Gastroesophageal sphincter (tissue), 4 donors: ENCODE results near the gene CPNE6. TPM values are rescaled to one million over a fixed set of nuclear protein-coding genes. Genes with fewer than 3 reads are reported as not detected.

Experiments used
- ATAC-seq: fragments of 150-250 bp; one replicate; pipeline ENCODE4 v1.9.1; 2016; ENCODE audit warnings: mild to moderate bottlenecking, moderate library complexity
- H3K27ac ChIP-seq, 4 donors: fragments of 200-600 bp; sonication (generic) in 3 of 4; 1 replicate in 3 of 4; 2 replicates in 1 of 4; pipeline ENCODE4 v1.5.1; 2016 to 2019
- H3K27me3 ChIP-seq: fragments of 200-600 bp; sonication (generic); one replicate; pipeline ENCODE4 v1.5.1; 2019
- H3K36me3 ChIP-seq, 2 donors: fragments of 200-600 bp; sonication (generic); one replicate each; pipeline ENCODE4 v1.5.1; 2019; ENCODE audit warnings: control low read depth in 1 of 2
- H3K4me1 ChIP-seq, 3 donors: fragments of 200-600 bp; sonication (generic); 1 replicate in 2 of 3; 2 replicates in 1 of 3; pipeline ENCODE4 v1.5.1; 2016 to 2019; ENCODE audit warnings: control low read depth in 2 of 3
- H3K4me3 ChIP-seq, 2 donors: fragments of 200-600 bp; sonication (generic); one replicate each; pipeline ENCODE4 v1.5.1; 2019; ENCODE audit warnings: mild to moderate bottlenecking in 1 of 2, moderate library complexity in 1 of 2
- H3K9me3 ChIP-seq, 3 donors: fragments of 200-600 bp; sonication (generic); one replicate each; pipeline ENCODE4 v1.5.1; 2017 to 2019; ENCODE audit warnings: control low read depth in 2 of 3
- EP300 ChIP-seq: sonication (generic); formaldehyde crosslinking; IDR thresholded peaks from one replicate; pipeline ENCODE4 v1.6.1; 2017; ENCODE audit warnings: antibody characterized with exemption, mild to moderate bottlenecking
- POLR2A ChIP-seq, 2 donors: fragments of 450-650 bp; IDR thresholded peaks; one replicate each; pipeline ENCODE4 v1.6.1; 2017; ENCODE audit warnings: antibody characterized with exemption in 2 of 2, mild to moderate bottlenecking in 2 of 2, moderate library complexity in 1 of 2
- POLR2AphosphoS5 ChIP-seq: sonication (generic); formaldehyde crosslinking; IDR thresholded peaks from one replicate; pipeline ENCODE4 v1.6.1; 2017; ENCODE audit warnings: antibody characterized with exemption
- WGBS, 2 donors: methylation state at CpG; one replicate each; pipeline ENCODE4 v1.1.5; 2018; ENCODE audit warnings: low coverage in 1 of 2; 5-methylcytosine and 5-hydroxymethylcytosine counted together
- total RNA-seq, 4 donors: library from RNA; depleted of rRNA; stranded (reverse); fragments of >200 nt; gene quantifications; one replicate each; pipeline ENCODE4 v1.1.0, GENCODE V29; 2016
- TF ChIP-seq, protein P1 (sequence below), 4 experiments: fragments of 200-600 bp in 2 of 4; fragments of 450-650 bp in 2 of 4; sonication (generic) in 1 of 4; IDR thresholded peaks; one replicate each; pipeline ENCODE4 v1.5.1; 2017 to 2019; ENCODE audit warnings: antibody characterized with exemption in 4 of 4, mild to moderate bottlenecking in 2 of 4, moderate library complexity in 2 of 4

Gene CPNE6
- total RNA-seq, 4 donors from 2014 or later = 1.5 TPM; not detected in 3

DNA sequence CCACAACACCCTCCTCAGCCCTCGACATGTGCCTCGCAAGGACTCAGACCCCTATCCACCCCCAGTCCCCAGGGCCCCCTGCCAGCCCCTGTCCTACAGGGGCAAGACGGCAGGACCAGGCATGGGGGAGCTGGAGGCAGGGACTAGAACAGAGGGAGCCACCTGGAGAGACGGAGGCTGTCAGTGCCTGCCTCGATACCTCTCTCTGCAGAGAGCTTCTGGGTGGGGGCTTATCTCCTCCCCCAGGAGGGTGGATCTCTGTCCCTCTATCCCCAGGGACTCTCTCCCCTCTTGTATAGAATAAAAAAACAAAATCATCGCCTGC is 2.0 kb upstream of the CPNE6 start:
- TF ChIP-seq EP300 = no peak
- TF ChIP-seq POLR2A (IDR thresholded peaks at IDR 0.05) = no peak
- H3K27ac ChIP-seq = no peak overlapping the region
- no peak overlapping the region for H3K4me3 ChIP-seq
- no peaks in the 10 kb centered on the region for H3K9me3 ChIP-seq
- H3K4me1 ChIP-seq = peaks cover 0 to 21% (median 0%) of the 10 kb centered on the region in 3 donors
- 63 to 100% methylated on average over 2 of the region's 6 CpGs for WGBS, 2 donors
- no peak for ATAC-seq
- H3K27me3 ChIP-seq = peaks cover 32% of the 10 kb centered on the region
- no peaks in the 10 kb centered on the region for H3K36me3 ChIP-seq

DNA sequence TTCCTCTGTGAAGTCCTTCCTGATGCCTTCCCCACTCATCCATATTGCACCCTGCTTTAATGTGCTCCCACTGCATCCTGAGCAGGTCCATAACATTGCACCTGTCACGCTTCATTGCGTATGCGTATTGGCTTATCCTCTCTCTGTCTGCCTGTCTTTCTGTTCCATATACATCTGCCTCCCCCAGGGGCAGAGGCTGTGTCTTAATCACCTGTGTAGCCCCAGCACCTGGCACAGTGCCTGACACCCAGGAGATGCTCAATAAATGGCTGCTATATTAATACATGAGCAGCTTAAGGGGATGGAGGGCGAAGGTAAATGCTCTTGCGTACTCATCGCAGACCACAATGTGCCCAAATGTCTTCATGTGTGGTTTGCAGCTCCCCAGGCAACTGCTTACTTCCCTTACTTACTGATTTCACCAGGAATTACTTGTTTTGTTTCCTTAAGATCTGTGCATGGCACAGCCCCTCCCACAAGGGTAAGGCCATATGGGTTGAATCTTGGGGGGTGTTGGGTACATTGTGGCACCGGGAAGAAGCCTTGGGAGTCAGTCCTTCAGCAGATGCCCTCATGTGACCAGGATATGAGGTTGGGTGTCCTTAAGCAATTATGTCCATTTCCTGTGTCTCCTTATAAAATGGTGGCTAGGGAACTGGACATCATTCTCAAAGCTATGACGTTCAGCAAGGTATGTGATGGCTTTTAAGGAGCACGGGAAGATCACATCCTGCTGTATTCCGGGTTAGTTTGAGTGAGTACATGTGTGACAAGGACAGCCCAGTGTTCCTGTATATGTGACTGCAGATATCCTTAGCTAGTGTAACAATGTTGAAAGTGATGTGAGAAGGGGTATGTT is 848 bp upstream of the CPNE6 start:
- H3K27me3 ChIP-seq = peaks cover 38% of the 10 kb centered on the region
- no peaks in the 10 kb centered on the region for H3K36me3 ChIP-seq
- peaks cover 0 to 21% (median 0%) of the 10 kb centered on the region in 3 donors for H3K4me1 ChIP-seq
- no peak overlapping the region for H3K4me3 ChIP-seq
- no peaks in the 10 kb centered on the region for H3K9me3 ChIP-seq
- no peak overlapping the region for H3K27ac ChIP-seq
- TF ChIP-seq EP300 (no peak), POLR2A (IDR thresholded peaks at IDR 0.05) (no peak), POLR2AphosphoS5 (no peak)
- TF ChIP-seq, protein P1, sequence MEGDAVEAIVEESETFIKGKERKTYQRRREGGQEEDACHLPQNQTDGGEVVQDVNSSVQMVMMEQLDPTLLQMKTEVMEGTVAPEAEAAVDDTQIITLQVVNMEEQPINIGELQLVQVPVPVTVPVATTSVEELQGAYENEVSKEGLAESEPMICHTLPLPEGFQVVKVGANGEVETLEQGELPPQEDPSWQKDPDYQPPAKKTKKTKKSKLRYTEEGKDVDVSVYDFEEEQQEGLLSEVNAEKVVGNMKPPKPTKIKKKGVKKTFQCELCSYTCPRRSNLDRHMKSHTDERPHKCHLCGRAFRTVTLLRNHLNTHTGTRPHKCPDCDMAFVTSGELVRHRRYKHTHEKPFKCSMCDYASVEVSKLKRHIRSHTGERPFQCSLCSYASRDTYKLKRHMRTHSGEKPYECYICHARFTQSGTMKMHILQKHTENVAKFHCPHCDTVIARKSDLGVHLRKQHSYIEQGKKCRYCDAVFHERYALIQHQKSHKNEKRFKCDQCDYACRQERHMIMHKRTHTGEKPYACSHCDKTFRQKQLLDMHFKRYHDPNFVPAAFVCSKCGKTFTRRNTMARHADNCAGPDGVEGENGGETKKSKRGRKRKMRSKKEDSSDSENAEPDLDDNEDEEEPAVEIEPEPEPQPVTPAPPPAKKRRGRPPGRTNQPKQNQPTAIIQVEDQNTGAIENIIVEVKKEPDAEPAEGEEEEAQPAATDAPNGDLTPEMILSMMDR (IDR thresholded peaks at IDR 0.05) = no peak
- ATAC-seq = no peak
- 80% methylated on average over 10 of the region's 10 CpGs; no CpG with 5 or more reads in 1 of the 2 donors for WGBS, 2 donors

DNA sequence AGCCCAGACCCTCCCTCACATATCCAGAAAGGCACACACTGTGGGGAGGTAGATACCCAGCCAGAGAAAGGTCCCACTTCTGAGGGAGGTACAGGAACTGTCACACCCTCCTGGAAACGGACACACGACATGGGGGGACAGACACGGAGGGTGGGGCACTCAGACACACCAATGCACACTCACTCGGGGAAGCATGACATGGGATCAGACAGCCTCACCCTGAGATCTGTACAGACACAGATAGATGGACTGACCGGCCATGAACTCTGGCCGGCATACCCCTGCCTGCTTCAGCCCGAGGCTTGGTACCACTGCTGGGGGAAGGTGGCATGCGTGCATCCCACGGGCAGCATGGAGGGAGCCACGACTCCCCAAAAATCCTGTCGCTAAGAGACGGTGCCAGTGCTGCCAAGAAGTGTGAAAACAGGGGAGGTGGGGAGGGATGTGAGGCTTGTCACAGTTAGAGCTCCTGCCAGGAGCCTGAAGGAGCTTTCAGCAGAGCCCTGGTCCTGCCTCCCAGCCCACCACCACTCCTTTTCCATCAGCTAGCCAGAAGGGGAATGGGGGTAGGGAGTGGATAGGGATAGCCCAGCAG is 571 bp downstream of the CPNE6 start:
- peaks cover 0 to 21% (median 0%) of the 10 kb centered on the region in 3 donors for H3K4me1 ChIP-seq
- H3K27ac ChIP-seq = no peak overlapping the region
- ATAC-seq = no peak
- WGBS, 2 donors = 48% methylated on average over 7 of the region's 12 CpGs; no CpG with 5 or more reads in 1 of the 2 donors
- H3K9me3 ChIP-seq = no peaks in the 10 kb centered on the region
- peaks cover 44% of the 10 kb centered on the region for H3K27me3 ChIP-seq
- no peak overlapping the region for H3K4me3 ChIP-seq
- no peaks in the 10 kb centered on the region for H3K36me3 ChIP-seq
- TF ChIP-seq, protein P1 (IDR thresholded peaks at IDR 0.05) = no peak
- TF ChIP-seq POLR2AphosphoS5 (no peak), EP300 (no peak), POLR2A (IDR thresholded peaks at IDR 0.05) (no peak)

DNA sequence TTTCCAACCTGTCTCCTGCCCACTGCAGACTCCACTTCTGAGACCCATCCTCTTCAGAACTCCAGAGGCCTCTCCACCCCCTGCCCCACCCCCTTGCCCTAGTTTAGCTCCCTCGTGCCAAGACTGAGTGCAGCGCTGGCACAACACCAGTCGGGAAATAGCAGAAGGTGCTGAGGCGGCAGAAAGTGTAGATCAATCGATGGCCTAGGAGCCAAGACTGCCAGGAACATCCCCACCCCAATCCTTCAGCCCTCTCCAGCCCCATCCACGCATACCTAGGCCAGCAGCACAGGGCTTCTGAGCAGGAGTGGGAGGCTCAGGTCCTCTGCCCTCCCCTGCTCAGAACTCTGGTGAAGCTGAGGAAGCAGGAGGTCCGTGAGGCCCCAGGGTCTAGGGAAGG is 1.1 kb downstream of the CPNE6 start:
- H3K9me3 ChIP-seq = no peaks in the 10 kb centered on the region
- peaks cover 44% of the 10 kb centered on the region for H3K27me3 ChIP-seq
- no peak for ATAC-seq
- no peaks in the 10 kb centered on the region for H3K36me3 ChIP-seq
- H3K27ac ChIP-seq = no peak overlapping the region
- H3K4me3 ChIP-seq = no peak overlapping the region
- no CpG with 5 or more reads among the region's 7 CpGs for WGBS, 2 donors
- H3K4me1 ChIP-seq = peaks cover 0 to 21% (median 0%) of the 10 kb centered on the region in 3 donors
- TF ChIP-seq EP300 (no peak), POLR2A (IDR thresholded peaks at IDR 0.05) (no peak), POLR2AphosphoS5 (no peak)
- TF ChIP-seq, protein P1 (IDR thresholded peaks at IDR 0.05) = no peak

DNA sequence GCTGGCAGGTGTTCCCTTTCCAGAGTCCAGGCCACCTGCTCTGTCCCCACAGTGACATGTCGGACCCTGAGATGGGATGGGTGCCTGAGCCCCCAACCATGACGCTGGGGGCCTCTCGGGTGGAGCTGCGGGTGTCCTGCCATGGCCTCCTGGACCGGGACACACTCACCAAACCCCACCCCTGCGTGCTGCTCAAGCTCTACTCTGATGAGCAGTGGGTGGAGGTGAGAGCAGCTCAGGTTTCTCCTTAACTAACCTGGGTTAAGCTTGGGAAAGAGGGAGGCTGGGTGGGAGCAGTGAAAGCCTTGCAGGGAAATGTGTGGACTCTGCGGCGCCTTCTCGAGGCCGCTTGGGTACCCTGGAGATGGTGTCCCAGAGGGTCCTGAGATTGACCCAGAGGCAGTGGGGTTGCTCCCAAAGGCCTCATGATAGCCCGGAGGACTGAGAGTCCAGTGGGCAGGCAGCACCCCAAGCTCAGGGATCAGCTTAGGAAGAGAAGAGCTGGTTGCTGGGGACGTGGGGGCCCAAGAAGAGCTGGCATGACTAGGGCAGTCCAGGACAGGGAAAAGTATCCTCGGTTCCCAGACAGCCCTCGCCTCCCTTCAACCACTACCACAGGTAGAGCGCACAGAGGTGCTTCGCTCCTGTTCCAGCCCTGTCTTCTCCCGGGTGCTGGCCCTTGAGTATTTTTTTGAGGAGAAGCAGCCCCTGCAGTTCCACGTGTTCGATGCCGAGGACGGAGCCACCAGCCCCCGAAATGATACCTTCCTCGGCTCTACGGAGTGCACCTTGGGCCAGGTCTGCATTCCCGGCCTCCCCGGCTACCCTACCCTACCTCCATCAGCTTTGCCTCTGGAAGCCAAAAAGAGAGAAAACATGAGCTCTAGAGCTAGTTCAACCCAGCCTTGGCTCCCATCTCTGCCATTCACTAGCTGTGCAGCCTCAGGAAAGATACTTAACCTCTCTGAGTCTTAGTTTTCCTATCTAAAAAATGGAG is 1.8 kb downstream of the CPNE6 start:
- no peak for ATAC-seq
- TF ChIP-seq EP300 = no peak
- Histone ChIP-seq H3K4me1 (peaks cover 0 to 21% (median 0%) of the 10 kb centered on the region in 3 donors), H3K9me3 (no peaks in the 10 kb centered on the region), H3K4me3 (no peak overlapping the region), H3K27ac (no peak overlapping the region), H3K27me3 (peaks cover 44% of the 10 kb centered on the region), H3K36me3 (no peaks in the 10 kb centered on the region)
- 87% methylated on average over 17 of the region's 26 CpGs; no CpG with 5 or more reads in 1 of the 2 donors for WGBS, 2 donors
